Measurements from ENCODE around the gene VPS8.
"Not testable (repeated sequence)": the region's sequence is repeated elsewhere in the genome, so short reads cannot be mapped to it uniquely, and the experiment has no call there.

Gene VPS8

GRCh38 chr3:184912163-184912562 lies 100.2 kb downstream of the VPS8 start:
- no peak for DNase-seq (ENCODE audit: low read depth, low spot score)

GRCh38 chr3:184914628-184915027 lies 102.7 kb downstream of the VPS8 start:
- no peak for DNase-seq (ENCODE audit: low read depth, low spot score)

GRCh38 chr3:184918750-184919149 lies 106.8 kb downstream of the VPS8 start:
- DNase-seq (ENCODE audit: low read depth, low spot score): no peak

- no peak for DNase-seq (ENCODE audit: low read depth, low spot score)
These were observed 107.7 kb downstream of the VPS8 start for GRCh38 chr3:184919651-184920050.

GRCh38 chr3:184924547-184924946 lies 112.6 kb downstream of the VPS8 start:
- no peak for DNase-seq (ENCODE audit: low read depth, low spot score)

GRCh38 chr3:184927796-184928315 lies 115.9 kb downstream of the VPS8 start:
- no peak for DNase-seq (ENCODE audit: low read depth, low spot score)

- no peak for DNase-seq (ENCODE audit: low read depth, low spot score)
These were observed 120.8 kb downstream of the VPS8 start for GRCh38 chr3:184932777-184933176.

- DNase-seq (ENCODE audit: low read depth, low spot score): no peak
These were observed 125.6 kb downstream of the VPS8 start for GRCh38 chr3:184937611-184938010.

- no peak for DNase-seq (ENCODE audit: low read depth, low spot score)
These were observed 129.4 kb downstream of the VPS8 start for GRCh38 chr3:184941408-184941807.

- no peak for DNase-seq (ENCODE audit: low read depth, low spot score)
These were observed 130.8 kb downstream of the VPS8 start for GRCh38 chr3:184942735-184943134.

GRCh38 chr3:184944241-184944640 lies 132.3 kb downstream of the VPS8 start:
- DNase-seq (ENCODE audit: low read depth, low spot score): no peak

GRCh38 chr3:184945886-184946625 lies 134.1 kb downstream of the VPS8 start:
- no peak for DNase-seq (ENCODE audit: low read depth, low spot score)

GRCh38 chr3:184946917-184947316 lies 135.0 kb downstream of the VPS8 start:
- DNase-seq (ENCODE audit: low read depth, low spot score): no peak

- DNase-seq (ENCODE audit: low read depth, low spot score): no peak
These were observed 137.4 kb downstream of the VPS8 start for GRCh38 chr3:184949251-184949965.

- not testable (repeated sequence) for DNase-seq (ENCODE audit: low read depth, low spot score)
These were observed 138.8 kb downstream of the VPS8 start for GRCh38 chr3:184950816-184951215.

- no peak for DNase-seq (ENCODE audit: low read depth, low spot score)
These were observed 140.7 kb downstream of the VPS8 start for GRCh38 chr3:184952671-184953070.

GRCh38 chr3:184953401-184953800 lies 141.4 kb downstream of the VPS8 start:
- DNase-seq (ENCODE audit: low read depth, low spot score): no peak

GRCh38 chr3:184954251-184954650 lies 142.3 kb downstream of the VPS8 start:
- no peak for DNase-seq (ENCODE audit: low read depth, low spot score)

GRCh38 chr3:184954851-184955250 lies 142.9 kb downstream of the VPS8 start:
- not testable (repeated sequence) for DNase-seq (ENCODE audit: low read depth, low spot score)

GRCh38 chr3:184965639-184966430 lies 153.9 kb downstream of the VPS8 start:
- DNase-seq (ENCODE audit: low read depth, low spot score): no peak

- DNase-seq (ENCODE audit: low read depth, low spot score): no peak
These were observed 156.1 kb downstream of the VPS8 start for GRCh38 chr3:184968115-184968514.

GRCh38 chr3:184970186-184970585 lies 158.2 kb downstream of the VPS8 start:
- no peak for DNase-seq (ENCODE audit: low read depth, low spot score)
